Body of pancreas (tissue), 4 donors: ENCODE data around the gene COL4A2.

ENCODE experiments used
- CTCF ChIP-seq, 7 experiments: fragments of 450-650 bp in 4 of 7; fragments of 200-600 bp in 3 of 7; sonication (generic) in 3 of 7; IDR thresholded peaks; one replicate each; pipeline ENCODE4 v1.5.1; 2016 to 2019; ENCODE audit warnings: antibody characterized with exemption in 7 of 7
- POLR2A ChIP-seq, 3 donors: fragments of 450-650 bp; IDR thresholded peaks; one replicate each; pipeline ENCODE4 v1.6.1; 2016; ENCODE audit warnings: antibody characterized with exemption in 3 of 3, mild to moderate bottlenecking in 2 of 3

GRCh38 chr13:110334841-110335490 lies 27.9 kb downstream of the COL4A2 start:
- TF ChIP-seq CTCF (IDR thresholded peaks at IDR 0.05), result no peak
- TF ChIP-seq POLR2A (IDR thresholded peaks at IDR 0.05), result no peak
